Mesodermal cell (in vitro differentiated cells): ENCODE data around the gene CLCC1.

ENCODE experiments used
- H3K27ac ChIP-seq: 2 replicates; pipeline ENCODE4 v1.7.0; 2013; ENCODE audit warnings: mild to moderate bottlenecking, low read depth, low read length, moderate library complexity; ENCODE audit not compliant: severe bottlenecking
- H3K36me3 ChIP-seq: 2 replicates; pipeline ENCODE4 v1.7.1; 2013; ENCODE audit warnings: mild to moderate bottlenecking, low read length, moderate library complexity; ENCODE audit not compliant: control insufficient read depth, insufficient read depth
- H3K4me1 ChIP-seq: one replicate; pipeline ENCODE4 v1.7.1; 2013; ENCODE audit warnings: mild to moderate bottlenecking, low read length; ENCODE audit not compliant: insufficient read depth, control insufficient read depth, poor library complexity, severe bottlenecking
- H3K4me3 ChIP-seq: 2 replicates; pipeline ENCODE4 v1.7.0; 2013; ENCODE audit warnings: low read length, control low read depth, mild to moderate bottlenecking; ENCODE audit not compliant: insufficient read depth, poor library complexity, severe bottlenecking; ENCODE audit errors: extremely low read depth
- H3K9me3 ChIP-seq: 2 replicates; pipeline ENCODE4 v1.7.1; 2013; ENCODE audit warnings: mild to moderate bottlenecking, low read length, moderate library complexity; ENCODE audit not compliant: control insufficient read depth
- WGBS, 2 experiments: methylation state at CpG; one replicate each; pipeline ENCODE4 v1.1.5; 2013; ENCODE audit warnings: missing lambda C conversion rate in 2 of 2; ENCODE audit not compliant: insufficient coverage in 2 of 2; 5-methylcytosine and 5-hydroxymethylcytosine counted together

The CLCC1 gene

DNA sequence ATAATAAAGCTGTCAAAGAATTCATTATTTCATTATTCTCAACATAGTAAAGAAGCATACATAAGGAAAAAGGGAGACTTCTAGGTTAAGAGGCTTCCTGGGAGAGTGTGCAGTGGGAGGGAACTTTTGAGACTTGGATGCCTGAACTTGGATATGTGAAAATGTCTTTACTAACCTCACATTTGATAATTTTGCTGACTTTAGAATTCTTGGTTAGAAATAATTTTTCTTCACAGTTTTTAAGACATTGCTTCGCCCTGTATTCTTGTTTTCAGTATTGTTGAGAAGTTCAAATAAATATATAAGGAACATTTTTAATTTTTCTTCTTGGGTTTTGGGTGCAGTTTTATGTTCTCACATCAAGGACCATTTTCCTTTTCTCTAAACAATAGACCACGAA, 46.5 kb downstream of the CLCC1 start:
- no peaks in the 10 kb centered on the region for H3K9me3 ChIP-seq

More for the DNA sequence above, 46.5 kb downstream of the CLCC1 start:
- no peak overlapping the region for H3K27ac ChIP-seq
- H3K4me1 ChIP-seq = no peaks in the 10 kb centered on the region
- WGBS, 2 experiments = no CpG with 5 or more reads among the region's 2 CpGs
- H3K36me3 ChIP-seq = peaks cover 10% of the 10 kb centered on the region
- no peak overlapping the region for H3K4me3 ChIP-seq
